H1 (cell line): Measurements from ENCODE around the gene NUP62CL. TPM values are rescaled to one million over a fixed set of nuclear protein-coding genes. Genes with fewer than 3 reads are reported as not detected.

Experiments used
- CTCF ChIA-PET: fragments of 300-600 bp; sonication (Branson Sonifier 250); formaldehyde crosslinking; loops from one replicate; lab custom pipeline; 2021; ENCODE audit not compliant: partially characterized antibody; lab: Charles Lee
- POLR2A ChIA-PET: fragments of 300-600 bp; sonication (Branson Sonifier 250); formaldehyde crosslinking; loops from one replicate; lab custom pipeline; 2021; ENCODE audit warnings: inconsistent platforms; ENCODE audit not compliant: partially characterized antibody; lab: Charles Lee
- DNase-seq, 2 experiments: peaks; one replicate each; pipeline versions ENCODE4 v3.0.0 to v3.0.0-alpha.2; 2010 to 2022; ENCODE audit warnings: low spot score in 2 of 2, low read depth in 1 of 2, mixed read lengths in 1 of 2
- FAIRE-seq: peaks from 2 replicates; lab custom pipeline; 2011; peaks lifted over from hg19 to GRCh38; lab: Jason Lieb, UNC
- H2AFZ ChIP-seq: 2 replicates; pipeline ENCODE4 v1.8.1; 2012; ENCODE audit warnings: low read length, inconsistent platforms
- H2AK5ac ChIP-seq: 2 replicates; pipeline ENCODE4 v1.6.1; 2013; ENCODE audit warnings: low read depth, low read length
- H2BK120ac ChIP-seq: replicated peaks from 2 replicates; pipeline ENCODE3; 2013; ENCODE audit warnings: low read depth, low read length, inconsistent platforms
- H2BK12ac ChIP-seq: 2 replicates; pipeline ENCODE4 v1.6.1; 2013; ENCODE audit warnings: low read depth, low read length
- H2BK15ac ChIP-seq: 2 replicates; pipeline ENCODE4 v1.6.1; 2013; ENCODE audit warnings: low read length
- H2BK20ac ChIP-seq: 2 replicates; pipeline ENCODE4 v1.6.1; 2013; ENCODE audit warnings: low read length
- H2BK5ac ChIP-seq: 2 replicates; pipeline ENCODE4 v1.6.1; 2013; ENCODE audit warnings: low read depth, low read length
- H3K14ac ChIP-seq: 2 replicates; pipeline ENCODE4 v1.6.1; 2013; ENCODE audit warnings: inconsistent platforms; ENCODE audit not compliant: insufficient read length
- H3K18ac ChIP-seq: 2 replicates; pipeline ENCODE4 v1.6.1; 2013; ENCODE audit warnings: low read length; ENCODE audit errors: extremely low read depth
- H3K23ac ChIP-seq: 2 replicates; pipeline ENCODE4 v1.6.1; 2013; ENCODE audit warnings: inconsistent platforms; ENCODE audit not compliant: insufficient read length
- H3K23me2 ChIP-seq: 2 replicates; pipeline ENCODE4 v1.6.1; 2013; ENCODE audit warnings: low read depth, low read length
- H3K27ac ChIP-seq: 2 replicates; pipeline ENCODE4 v1.6.1; 2011; ENCODE audit warnings: low read depth, low read length, inconsistent platforms
- H3K27me3 ChIP-seq, 4 experiments: replicated peaks in 1 of 4; 1 replicate in 1 of 4; 2 replicates in 3 of 4; pipeline versions ENCODE4 v1.6.1 to v1.8.1; 2011 to 2013; ENCODE audit warnings: low read length in 3 of 4, mild to moderate bottlenecking in 3 of 4, inconsistent platforms in 2 of 4, mixed read lengths in 2 of 4, moderate library complexity in 1 of 4; ENCODE audit not compliant: control insufficient read depth in 3 of 4, insufficient read depth in 3 of 4; ENCODE audit errors: extremely low read depth in 1 of 4
- H3K36me3 ChIP-seq, 4 experiments: 2 replicates each; pipeline versions ENCODE4 v1.6.1 to v1.8.1; 2011 to 2013; ENCODE audit warnings: mild to moderate bottlenecking in 4 of 4, low read length in 3 of 4, moderate library complexity in 2 of 4, control low read depth in 1 of 4, inconsistent platforms in 1 of 4; ENCODE audit not compliant: insufficient read depth in 4 of 4, control insufficient read depth in 2 of 4
- H3K4ac ChIP-seq: replicated peaks from 2 replicates; pipeline ENCODE3; 2013; ENCODE audit warnings: low read length, low read depth, mixed read lengths, inconsistent platforms; ENCODE audit not compliant: insufficient read length
- H3K4me1 ChIP-seq, 4 experiments: replicated peaks in 1 of 4; 1 replicate in 1 of 4; 2 replicates in 3 of 4; pipeline versions ENCODE4 v1.6.1 to v1.8.1; 2011 to 2013; ENCODE audit warnings: low read length in 3 of 4, inconsistent platforms in 2 of 4, mixed read lengths in 1 of 4; ENCODE audit not compliant: insufficient read depth in 4 of 4, control insufficient read depth in 3 of 4
- H3K4me2 ChIP-seq, 2 experiments: 2 replicates each; pipeline versions ENCODE4 v1.6.1 to v1.8.1; 2011 to 2013; ENCODE audit warnings: low read depth in 2 of 2, low read length in 2 of 2, control low read depth in 1 of 2, inconsistent platforms in 1 of 2, mild to moderate bottlenecking in 1 of 2; ENCODE audit not compliant: insufficient read depth in 1 of 2
- H3K4me3 ChIP-seq, 4 experiments: fragments of 200-600, 300-600 bp in 1 of 4; sonication (generic), shearing (Covaris generic), sonication (Bioruptor Twin) in 1 of 4; 2 replicates each; pipeline versions ENCODE4 v1.5.1 to v1.8.1; 2011 to 2016; ENCODE audit warnings: low read length in 4 of 4, low read depth in 3 of 4, control low read depth in 2 of 4, inconsistent platforms in 2 of 4, mild to moderate bottlenecking in 2 of 4, mixed read lengths in 1 of 4, moderate library complexity in 1 of 4; ENCODE audit not compliant: insufficient read depth in 2 of 4; ENCODE audit errors: extremely low read depth in 1 of 4
- H3K56ac ChIP-seq: replicated peaks from 2 replicates; pipeline ENCODE3; 2013; ENCODE audit warnings: low read depth, mild to moderate bottlenecking, mixed read lengths, low read length, inconsistent platforms; ENCODE audit not compliant: insufficient read length
- H3K79me1 ChIP-seq: 2 replicates; pipeline ENCODE4 v1.6.1; 2013; ENCODE audit warnings: low read depth, low read length, control low read depth
- H3K79me2 ChIP-seq, 2 experiments: 2 replicates each; pipeline versions ENCODE4 v1.6.1 to v1.8.1; 2012 to 2013; ENCODE audit warnings: low read length in 2 of 2, mild to moderate bottlenecking in 2 of 2, inconsistent platforms in 1 of 2; ENCODE audit not compliant: insufficient read depth in 2 of 2, control insufficient read depth in 1 of 2
- H3K9ac ChIP-seq, 4 experiments: replicated peaks in 1 of 4; 1 replicate in 1 of 4; 2 replicates in 3 of 4; pipeline versions ENCODE4 v1.6.1 to v1.8.1; 2011 to 2013; ENCODE audit warnings: low read depth in 3 of 4, low read length in 3 of 4, control low read depth in 2 of 4, mild to moderate bottlenecking in 2 of 4, moderate library complexity in 2 of 4, inconsistent platforms in 1 of 4; ENCODE audit errors: extremely low read depth in 1 of 4
- H3K9me3 ChIP-seq, 2 experiments: 2 replicates each; pipeline versions ENCODE4 v1.6.1 to v1.8.1; 2012 to 2013; ENCODE audit warnings: mild to moderate bottlenecking in 2 of 2, moderate library complexity in 2 of 2, control low read depth in 1 of 2, inconsistent platforms in 1 of 2, low read depth in 1 of 2, low read length in 1 of 2, mixed read lengths in 1 of 2; ENCODE audit not compliant: insufficient read depth in 2 of 2
- H4K20me1 ChIP-seq, 2 experiments: replicated peaks in 1 of 2; 2 replicates each; pipeline versions ENCODE3 to v1.8.1; 2011 to 2013; ENCODE audit warnings: inconsistent platforms in 2 of 2, low read length in 2 of 2, mild to moderate bottlenecking in 1 of 2; ENCODE audit not compliant: insufficient read depth in 2 of 2, control insufficient read depth in 1 of 2
- H4K5ac ChIP-seq: 2 replicates; pipeline ENCODE4 v1.6.1; 2013; ENCODE audit warnings: low read length, low read depth, mixed read lengths, inconsistent platforms; ENCODE audit not compliant: insufficient read length
- H4K8ac ChIP-seq: 2 replicates; pipeline ENCODE4 v1.8.0; 2013; ENCODE audit warnings: mild to moderate bottlenecking, moderate library complexity, low read length, inconsistent platforms; ENCODE audit not compliant: insufficient read depth; ENCODE audit errors: extremely low read depth
- H4K91ac ChIP-seq: replicated peaks from 2 replicates; pipeline ENCODE3; 2013; ENCODE audit warnings: low read length, mixed read lengths, inconsistent platforms; ENCODE audit not compliant: insufficient read length
- ASH2L ChIP-seq: fragments of 200-600, 300-600 bp; sonication (generic); IDR thresholded peaks from one replicate; pipeline ENCODE4 v1.7.1; 2017; ENCODE audit warnings: low read length
- CHD1 ChIP-seq: IDR thresholded peaks from 2 replicates; pipeline ENCODE4 v1.6.1; 2012; ENCODE audit warnings: low read depth, low read length, improper control_type of control experiment
- CHD2 ChIP-seq: IDR thresholded peaks from 2 replicates; pipeline ENCODE4 v1.6.1; 2012; ENCODE audit warnings: low read length, improper control_type of control experiment
- EGR1 ChIP-seq: IDR thresholded peaks from 2 replicates; pipeline ENCODE4 v1.6.1; 2011; ENCODE audit warnings: low read depth, low read length, borderline replicate concordance
- GABPA ChIP-seq: IDR thresholded peaks from 2 replicates; pipeline ENCODE4 v1.6.1; 2011; ENCODE audit warnings: mild to moderate bottlenecking, low read length, moderate library complexity, borderline replicate concordance; ENCODE audit not compliant: insufficient read depth
- KDM1A ChIP-seq: fragments of 200-600, 300-600 bp; sonication (generic); IDR thresholded peaks from 2 replicates; pipeline ENCODE4 v1.7.1; 2016; ENCODE audit warnings: mild to moderate bottlenecking, low read length, borderline replicate concordance
- POLR2AphosphoS5 ChIP-seq: IDR thresholded peaks from 2 replicates; pipeline ENCODE4 v1.6.1; 2011; ENCODE audit warnings: low read depth, low read length
- RFX5 ChIP-seq: IDR thresholded peaks from 2 replicates; pipeline ENCODE4 v1.6.1; 2011; ENCODE audit warnings: low read depth, low read length, improper control_type of control experiment, borderline replicate concordance
- SAP30 ChIP-seq: fragments of 300-600 bp; sonication (generic); IDR thresholded peaks from 2 replicates; pipeline ENCODE4 v1.7.1; 2012; ENCODE audit warnings: low read length, moderate library complexity, mild to moderate bottlenecking, inconsistent platforms; ENCODE audit not compliant: insufficient read depth, insufficient replicate concordance
- SP1 ChIP-seq: IDR thresholded peaks from 2 replicates; pipeline ENCODE4 v1.6.1; 2011; ENCODE audit warnings: low read depth, low read length
- SP4 ChIP-seq: IDR thresholded peaks from 2 replicates; pipeline ENCODE4 v1.6.1; 2012; ENCODE audit warnings: low read length, inconsistent platforms
- ZNF274 ChIP-seq: IDR thresholded peaks from 2 replicates; pipeline ENCODE4 v1.7.0; 2012; ENCODE audit warnings: low read length, borderline replicate concordance; ENCODE audit errors: extremely low read depth
- WGBS, 2 experiments: shearing (Covaris generic) in 1 of 2; methylation state at CpG; one replicate each; pipeline versions ENCODE4 v1.1.6 to v1.1.7; 2013 to 2015; ENCODE audit warnings: low lambda C conversion rate in 2 of 2, mixed read lengths in 2 of 2, inconsistent platforms in 1 of 2, low coverage in 1 of 2, missing lambda C conversion rate in 1 of 2; ENCODE audit not compliant: insufficient replicate concordance in 2 of 2, insufficient coverage in 1 of 2, insufficient read length in 1 of 2; ENCODE audit errors: extremely low coverage in 1 of 2, missing lambda C conversion rate in 1 of 2; 5-methylcytosine and 5-hydroxymethylcytosine counted together
- polyA plus RNA-seq, 7 experiments: library from polyadenylated mRNA; depleted of rRNA in 3 of 7; stranded (reverse) in 5 of 7; unstranded in 2 of 7; fragments of >200 nt in 5 of 7; fragments of 200-250 nt in 2 of 7; gene quantifications; 1 replicate in 5 of 7; 2 replicates in 1 of 7; 4 replicates in 1 of 7; pipeline versions ENCODE4 v1.2.1 to v1.2.3, GENCODE V29; 2011 to 2013; ENCODE audit warnings: missing spikeins in 2 of 7, mixed read lengths in 2 of 7
- total RNA-seq: library from RNA; stranded (reverse); fragmentation: NEBNext Ultra II Directional; extraction: Animal tissue kit (Norgen Biotek cat#: 25700); gene quantifications from 2 replicates; pipeline ENCODE4 v1.2.1, GENCODE V29; 2021
- TF ChIP-seq, protein P1 (sequence below): IDR thresholded peaks from 2 replicates; pipeline ENCODE4 v1.6.1; 2011; ENCODE audit warnings: low read length, improper control_type of control experiment

NUP62CL gene
- total and polyA plus RNA-seq, 2 of the 8 experiments (the other 6 are each of a cell fraction or from before 2014, with no cell fraction given), result 3.3 to 6.2 TPM

DNA sequence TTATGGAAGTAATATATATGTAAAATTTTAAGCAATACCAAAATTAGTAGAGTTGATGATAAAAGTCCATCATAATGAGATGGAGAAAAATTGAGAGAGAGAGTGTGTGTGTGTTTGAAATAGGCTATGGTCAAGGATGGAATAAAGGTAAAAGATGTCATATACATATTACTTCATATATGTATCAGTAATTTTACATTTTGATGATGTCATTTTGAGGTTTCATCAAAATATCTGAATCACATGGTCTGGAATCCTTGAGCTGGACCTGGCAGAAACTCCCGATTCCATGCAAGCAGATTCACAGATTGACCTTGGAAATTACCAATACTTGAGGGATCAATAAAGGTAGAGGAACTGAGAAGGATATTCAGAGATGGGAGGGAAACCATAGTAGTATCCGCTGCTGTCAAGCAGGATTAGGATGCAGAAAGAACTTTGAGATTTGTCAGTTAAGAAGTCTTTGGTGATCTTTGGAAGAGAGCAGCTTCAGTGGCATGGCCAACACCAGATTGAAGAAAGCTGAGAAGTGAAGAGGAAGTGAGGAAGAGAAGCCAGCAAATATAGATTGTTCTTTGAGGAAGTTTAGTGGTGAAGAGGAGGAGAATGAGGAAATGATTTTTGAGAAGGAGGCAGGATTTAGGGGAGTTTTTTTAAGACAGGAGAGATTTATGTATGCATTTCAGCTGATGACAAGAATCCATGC is 21.7 kb upstream of the NUP62CL start:
- Histone ChIP-seq H3K4me1 (no peaks in the 10 kb centered on the region), H3K23me2 (no peaks in the 10 kb centered on the region), H4K91ac (no peak overlapping the region), H2BK5ac (no peak overlapping the region), H2AFZ (no peak overlapping the region), H3K4me2 (no peak overlapping the region), H3K27me3 (no peaks in the 10 kb centered on the region), H4K20me1 (no peaks in the 10 kb centered on the region), H3K27ac (no peak overlapping the region), H2BK15ac (no peak overlapping the region), H2BK20ac (no peak overlapping the region), H2BK12ac (no peak overlapping the region), H3K36me3 (no peaks in the 10 kb centered on the region), H3K9ac (no peak overlapping the region), H2BK120ac (no peak overlapping the region), H3K23ac (no peak overlapping the region), H2AK5ac (no peak overlapping the region), H3K14ac (no peak overlapping the region), H3K4ac (no peak overlapping the region), H3K4me3 (no peak overlapping the region), H3K79me1 (no peaks in the 10 kb centered on the region), H3K56ac (no peak overlapping the region), H3K79me2 (no peaks in the 10 kb centered on the region), H3K9me3 (no peaks in the 10 kb centered on the region), H4K5ac (no peak overlapping the region), H3K18ac (no peak overlapping the region), H4K8ac (no peak overlapping the region)
- POLR2A ChIA-PET, result no interaction called here
- CTCF ChIA-PET, result interaction anchor here (0.6 kb wide), 1 partner anchor 330 kb away, joined by 3 read pairs; no protein-coding TSS in a partner anchor
- FAIRE-seq (no peak), DNase-seq (no peak)
- WGBS, 2 experiments, result 96% methylated on average over 2 of the region's 2 CpGs; no CpG with 5 or more reads in 1 of the 2 experiments
- TF ChIP-seq POLR2AphosphoS5 (no peak), CHD2 (no peak), GABPA (no peak), RFX5 (no peak), ZNF274 (no peak), EGR1 (no peak), CHD1 (no peak), SP1 (no peak), ASH2L (no peak), SAP30 (no peak), SP4 (no peak), KDM1A (no peak)
- TF ChIP-seq, protein P1, sequence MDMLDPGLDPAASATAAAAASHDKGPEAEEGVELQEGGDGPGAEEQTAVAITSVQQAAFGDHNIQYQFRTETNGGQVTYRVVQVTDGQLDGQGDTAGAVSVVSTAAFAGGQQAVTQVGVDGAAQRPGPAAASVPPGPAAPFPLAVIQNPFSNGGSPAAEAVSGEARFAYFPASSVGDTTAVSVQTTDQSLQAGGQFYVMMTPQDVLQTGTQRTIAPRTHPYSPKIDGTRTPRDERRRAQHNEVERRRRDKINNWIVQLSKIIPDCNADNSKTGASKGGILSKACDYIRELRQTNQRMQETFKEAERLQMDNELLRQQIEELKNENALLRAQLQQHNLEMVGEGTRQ, result no peak
